OCI-LY3 (cell line): Measurements from ENCODE around the gene BLID.

Source experiments
- CTCF ChIP-seq: fragments of 200-600, 300-600 bp; sonication (generic); IDR thresholded peaks from 2 replicates; pipeline ENCODE4 v1.5.1; 2014; ENCODE audit warnings: antibody characterized with exemption, low read length, low read depth
- EZH2phosphoT487 ChIP-seq: fragments of 200-600 bp; shearing (Covaris generic); IDR thresholded peaks from 2 replicates; pipeline ENCODE4 v1.6.1; 2018; ENCODE audit warnings: antibody characterized with exemption, mixed run types, low read depth

GRCh38 chr11:122157653-122158161 lies 41.7 kb upstream of the BLID start:
- no peak for TF ChIP-seq CTCF
- TF ChIP-seq EZH2phosphoT487 = no peak
